PC-9 (cell line): ENCODE results near the gene MLIP. TPM values are rescaled to one million over a fixed set of nuclear protein-coding genes. Genes with fewer than 3 reads are reported as not detected.

ENCODE experiments used
- BruUV-seq: library from RNA; stranded (reverse); fragments of 400-500 nt; replicated peaks from 2 replicates; lab custom pipeline; 2021; lab: Mats Ljungman, UMichigan
- CTCF ChIA-PET: fragments of 300-600 bp; sonication (Branson Sonifier 250); formaldehyde crosslinking; loops from one replicate; lab custom pipeline; 2022; ENCODE audit warnings: antibody characterized with exemption; lab: Charles Lee
- POLR2A ChIA-PET: fragments of 300-600 bp; sonication (Branson Sonifier 250); formaldehyde crosslinking; loops from one replicate; lab custom pipeline; 2022; ENCODE audit warnings: antibody characterized with exemption; ENCODE audit not compliant: unreplicated experiment; lab: Charles Lee
- DNase-seq, 2 experiments: peaks; one replicate each; pipeline versions ENCODE4 v3.0.0 to v3.0.0-alpha.2; 2015 to 2022; ENCODE audit warnings: mixed read lengths in 1 of 2
- H2AFZ ChIP-seq: fragments of 200-600 bp; sonication (generic); 2 replicates; pipeline ENCODE4 v1.8.1; 2017; ENCODE audit warnings: antibody characterized with exemption
- H3F3A ChIP-seq: fragments of 200-600 bp; sonication (generic); 2 replicates; pipeline ENCODE4 v1.8.1; 2017; ENCODE audit warnings: antibody characterized with exemption, mild to moderate bottlenecking, low read depth; ENCODE audit not compliant: insufficient read depth
- H3K27ac ChIP-seq: fragments of 200-600 bp; sonication (generic); 2 replicates; pipeline ENCODE4 v1.6.1; 2016; ENCODE audit warnings: mixed run types
- H3K27me3 ChIP-seq: fragments of 200-600 bp; sonication (generic); 2 replicates; pipeline ENCODE4 v1.6.1; 2016; ENCODE audit warnings: low read depth, mixed run types; ENCODE audit not compliant: insufficient read depth
- H3K36me3 ChIP-seq: fragments of 200-600 bp; sonication (generic); 2 replicates; pipeline ENCODE4 v1.6.1; 2016; ENCODE audit warnings: low read depth, mixed run types
- H3K4me1 ChIP-seq: fragments of 200-600 bp; sonication (generic); replicated peaks from 2 replicates; pipeline ENCODE4 v1.6.1; 2016; ENCODE audit warnings: mixed run types; ENCODE audit not compliant: insufficient read depth
- H3K4me2 ChIP-seq: fragments of 200-600 bp; sonication (generic); 2 replicates; pipeline ENCODE4 v1.6.1; 2017; ENCODE audit warnings: mixed run types
- H3K4me3 ChIP-seq: fragments of 200-600 bp; sonication (generic); 2 replicates; pipeline ENCODE4 v1.6.1; 2016; ENCODE audit warnings: mixed run types
- H3K79me2 ChIP-seq: fragments of 200-600 bp; sonication (generic); 2 replicates; pipeline ENCODE4 v1.6.1; 2017; ENCODE audit warnings: low read depth, mixed run types
- H3K9me2 ChIP-seq: fragments of 200-600 bp; sonication (generic); 2 replicates; pipeline ENCODE4 v1.8.1; 2017; ENCODE audit warnings: mild to moderate bottlenecking; ENCODE audit not compliant: insufficient read depth
- H3K9me3 ChIP-seq: fragments of 200-600 bp; sonication (generic); 2 replicates; pipeline ENCODE4 v1.8.1; 2016; ENCODE audit warnings: low read depth; ENCODE audit not compliant: insufficient read depth
- H4K20me1 ChIP-seq: fragments of 200-600 bp; sonication (generic); 2 replicates; pipeline ENCODE4 v1.8.1; 2017; ENCODE audit not compliant: insufficient read depth
- EZH2 ChIP-seq: fragments of 200-600 bp; sonication (generic); IDR thresholded peaks from 2 replicates; pipeline ENCODE4 v1.8.0; 2017; ENCODE audit warnings: antibody characterized with exemption, low read depth
- intact Hi-C: fragments of 100-400 bp; cut with micrococcal nuclease; formaldehyde crosslinking; loops from one replicate; pipeline ENCODE4 v1.10.0; 2022; ENCODE audit not compliant: unreplicated experiment
- total RNA-seq: library from RNA; stranded (reverse); gene quantifications from 2 replicates; pipeline ENCODE4 v1.2.3, GENCODE V29; 2021
- TF ChIP-seq, protein P1 (sequence below): fragments of 200-600 bp; sonication (generic); conservative IDR thresholded peaks from 2 replicates; pipeline ENCODE4 v1.6.1; 2017; ENCODE audit warnings: mixed run types, antibody characterized with exemption, mild to moderate bottlenecking, moderate library complexity

The MLIP gene
- total RNA-seq, 1 experiment from 2014 or later, result 0.79 TPM

DNA sequence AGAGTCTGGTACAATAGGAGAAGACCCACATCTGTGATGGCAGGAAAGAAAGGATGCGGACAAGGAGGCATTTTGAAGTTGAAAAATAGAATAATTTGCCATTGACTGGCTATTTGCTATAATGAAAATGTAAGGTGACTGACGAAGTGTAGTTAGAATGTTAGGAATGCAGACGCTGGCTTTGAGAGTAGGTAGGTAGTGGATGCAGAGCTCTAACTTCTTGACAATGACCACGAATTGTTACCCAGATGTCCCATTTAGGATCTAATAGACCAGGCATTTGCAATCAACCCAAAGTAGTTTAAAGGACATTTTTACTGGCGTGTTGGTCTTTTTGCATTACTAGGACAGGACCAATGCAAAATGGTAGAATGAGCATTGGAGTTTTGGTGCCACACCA lies 14.2 kb downstream of the MLIP start:
- Histone ChIP-seq H3K79me2 (no peaks in the 10 kb centered on the region), H3K27ac (no peak overlapping the region), H3K9me2 (0 out of 2 replicates have a peak, but pooled peaks cover 3% of the 10 kb centered on the region), H3K4me2 (no peak overlapping the region), H3F3A (no peaks in the 10 kb centered on the region), H2AFZ (no peak overlapping the region), H4K20me1 (no peaks in the 10 kb centered on the region), H3K4me3 (no peak overlapping the region), H3K27me3 (no peaks in the 10 kb centered on the region), H3K9me3 (no peaks in the 10 kb centered on the region), H3K4me1 (no peaks in the 10 kb centered on the region), H3K36me3 (no peaks in the 10 kb centered on the region)
- ChIA-PET CTCF (no interaction called here), POLR2A (no interaction called here)
- intact Hi-C loops, result no loop called here
- no peak for TF ChIP-seq EZH2
- TF ChIP-seq, protein P1, sequence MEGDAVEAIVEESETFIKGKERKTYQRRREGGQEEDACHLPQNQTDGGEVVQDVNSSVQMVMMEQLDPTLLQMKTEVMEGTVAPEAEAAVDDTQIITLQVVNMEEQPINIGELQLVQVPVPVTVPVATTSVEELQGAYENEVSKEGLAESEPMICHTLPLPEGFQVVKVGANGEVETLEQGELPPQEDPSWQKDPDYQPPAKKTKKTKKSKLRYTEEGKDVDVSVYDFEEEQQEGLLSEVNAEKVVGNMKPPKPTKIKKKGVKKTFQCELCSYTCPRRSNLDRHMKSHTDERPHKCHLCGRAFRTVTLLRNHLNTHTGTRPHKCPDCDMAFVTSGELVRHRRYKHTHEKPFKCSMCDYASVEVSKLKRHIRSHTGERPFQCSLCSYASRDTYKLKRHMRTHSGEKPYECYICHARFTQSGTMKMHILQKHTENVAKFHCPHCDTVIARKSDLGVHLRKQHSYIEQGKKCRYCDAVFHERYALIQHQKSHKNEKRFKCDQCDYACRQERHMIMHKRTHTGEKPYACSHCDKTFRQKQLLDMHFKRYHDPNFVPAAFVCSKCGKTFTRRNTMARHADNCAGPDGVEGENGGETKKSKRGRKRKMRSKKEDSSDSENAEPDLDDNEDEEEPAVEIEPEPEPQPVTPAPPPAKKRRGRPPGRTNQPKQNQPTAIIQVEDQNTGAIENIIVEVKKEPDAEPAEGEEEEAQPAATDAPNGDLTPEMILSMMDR, result no peak
- BruUV-seq, result no TSS peak
- no peak for DNase-seq

- Histone ChIP-seq H3K9me3 (no peaks in the 10 kb centered on the region), H3K79me2 (no peaks in the 10 kb centered on the region), H3K4me2 (no peak overlapping the region), H3K36me3 (no peaks in the 10 kb centered on the region), H4K20me1 (no peaks in the 10 kb centered on the region), H3K4me1 (no peaks in the 10 kb centered on the region), H3K9me2 (no peaks in the 10 kb centered on the region), H3K27ac (no peak overlapping the region), H3K4me3 (no peak overlapping the region), H3K27me3 (no peaks in the 10 kb centered on the region), H2AFZ (no peak overlapping the region), H3F3A (no peaks in the 10 kb centered on the region)
- intact Hi-C loops, result no loop called here
- ChIA-PET POLR2A (no interaction called here), CTCF (no interaction called here)
- TF ChIP-seq, protein P1, result no peak
- no peak for TF ChIP-seq EZH2
- no peak for DNase-seq
- BruUV-seq, result no TSS peak
These were observed 18.9 kb downstream of the MLIP start for GRCh38 chr6:54130179-54130578.

- H3K36me3 ChIP-seq, result no peaks in the 10 kb centered on the region
- no peak for TF ChIP-seq EZH2
- TF ChIP-seq, protein P1, result no peak
- no peak overlapping the region for H3K4me3 ChIP-seq
- H4K20me1 ChIP-seq, result no peaks in the 10 kb centered on the region
- POLR2A ChIA-PET, result interaction anchor here (0.6 kb wide), 1 partner anchor 973 kb away, joined by 6 read pairs; no protein-coding TSS in a partner anchor
- no peak overlapping the region for H3K27ac ChIP-seq
- H3K4me2 ChIP-seq, result no peak overlapping the region
- no peaks in the 10 kb centered on the region for H3K27me3 ChIP-seq
- BruUV-seq, result no TSS peak
- no peaks in the 10 kb centered on the region for H3K9me3 ChIP-seq
- H3F3A ChIP-seq, result no peaks in the 10 kb centered on the region
- peaks cover 10% of the 10 kb centered on the region for H3K4me1 ChIP-seq
- intact Hi-C loops, result no loop called here
- H3K9me2 ChIP-seq, result no peaks in the 10 kb centered on the region
- H3K79me2 ChIP-seq, result no peaks in the 10 kb centered on the region
- DNase-seq, result no peak
- no peak overlapping the region for H2AFZ ChIP-seq
- CTCF ChIA-PET, result no interaction called here
These were observed 21.3 kb downstream of the MLIP start for GRCh38 chr6:54132587-54132986.
